GM12892 (cell line): ENCODE data around the gene DISP2.
A peak's percentile ranks its signal among the peaks of the same experiment; 100 is the strongest.

ENCODE experiments used
- DNase-seq: peaks from one replicate; pipeline ENCODE4 v3.0.0; 2011; ENCODE audit not compliant: insufficient read length
- FAIRE-seq: peaks from 2 replicates; lab custom pipeline; 2011; peaks lifted over from hg19 to GRCh38; lab: Jason Lieb, UNC
- POLR2A ChIP-seq: IDR thresholded peaks from 2 replicates; pipeline ENCODE4 v1.6.1; 2011; ENCODE audit warnings: low read depth, low read length, control low read depth
- POLR2AphosphoS5 ChIP-seq: IDR thresholded peaks from 2 replicates; pipeline ENCODE4 v1.6.1; 2011; ENCODE audit warnings: low read depth, low read length, control low read depth
- TAF1 ChIP-seq: IDR thresholded peaks from 2 replicates; pipeline ENCODE4 v1.6.1; 2011; ENCODE audit warnings: low read depth, mild to moderate bottlenecking, control low read depth, low read length, borderline replicate concordance

DISP2 gene

DNA sequence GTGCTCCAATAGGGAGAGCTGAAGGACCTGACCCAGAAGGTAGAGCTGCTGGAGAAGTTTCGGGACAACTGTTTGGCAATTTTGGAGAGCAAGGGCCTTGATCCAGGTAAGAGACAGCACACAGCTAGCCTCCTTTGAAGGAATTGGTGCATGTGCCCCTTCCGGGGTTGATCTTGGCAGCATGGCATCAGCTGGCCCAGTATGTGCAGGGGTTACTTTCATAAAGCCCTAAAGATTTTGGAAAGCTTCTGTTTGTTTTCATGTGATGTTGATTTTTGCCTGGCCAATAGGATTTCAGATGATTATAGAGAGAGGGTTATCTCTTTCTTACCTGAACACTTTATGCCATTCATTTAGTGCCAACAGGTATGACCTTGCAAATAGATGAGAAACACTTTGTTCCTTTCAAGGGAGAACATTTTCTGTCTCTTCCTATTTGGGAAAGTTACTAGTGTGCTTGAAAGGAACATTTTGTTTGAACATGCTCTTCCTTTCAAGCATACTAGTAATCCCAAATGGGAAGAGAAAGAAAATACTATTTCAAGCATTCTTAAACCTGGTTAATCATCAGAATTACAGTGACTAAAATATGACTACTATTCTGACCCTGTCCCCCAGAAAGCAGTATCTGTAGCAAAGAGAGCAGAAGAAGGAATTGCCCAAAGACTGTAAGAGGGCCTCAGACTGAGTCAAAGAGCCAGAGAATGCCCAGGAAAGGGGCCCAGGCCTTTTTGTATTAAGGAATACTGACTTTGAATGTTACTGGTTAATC lies 32.0 kb downstream of the DISP2 start:
- FAIRE-seq = no peak
- no peak for TF ChIP-seq TAF1
- TF ChIP-seq POLR2A = no peak
- no peak for TF ChIP-seq POLR2AphosphoS5

GRCh38 chr15:40392986-40393948 lies 35.2 kb downstream of the DISP2 start:
- TF ChIP-seq TAF1 (no peak), POLR2A (no peak), POLR2AphosphoS5 (no peak)
- no peak for DNase-seq
- no peak for FAIRE-seq

More for the DNA sequence above, 32.0 kb downstream of the DISP2 start:
- DNase-seq = no peak

- no peak for TF ChIP-seq POLR2AphosphoS5
- no peak for TF ChIP-seq POLR2A
- no peak for TF ChIP-seq TAF1
- no peak for DNase-seq
- no peak for FAIRE-seq
These were observed 39.8 kb downstream of the DISP2 start for GRCh38 chr15:40397688-40398412.

DNA sequence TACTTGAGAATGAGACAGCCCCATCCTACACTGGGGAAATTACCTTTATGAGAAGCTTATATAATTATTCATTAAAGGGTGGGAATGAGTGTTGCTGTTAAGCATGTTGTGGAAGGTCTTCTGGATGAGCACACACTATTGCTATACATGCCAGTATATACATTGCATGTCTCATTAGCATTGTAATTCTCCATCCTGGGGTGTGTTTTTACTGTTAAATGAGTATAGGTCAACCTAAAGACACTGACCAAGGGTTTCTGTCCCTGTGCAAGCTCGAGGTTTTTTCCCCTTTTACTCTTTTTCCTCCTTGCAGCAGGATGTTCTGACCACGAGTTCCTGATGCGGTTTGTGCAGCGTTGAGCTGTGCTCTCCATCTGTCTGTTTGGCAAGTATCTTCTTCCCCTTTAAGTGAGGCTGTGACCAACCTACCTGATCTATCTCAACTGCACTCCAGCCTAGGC lies 40.4 kb downstream of the DISP2 start:
- TF ChIP-seq TAF1 = no peak
- TF ChIP-seq POLR2A = no peak
- no peak for TF ChIP-seq POLR2AphosphoS5
- DNase-seq = no peak
- FAIRE-seq = peak; percentile 79

DNA sequence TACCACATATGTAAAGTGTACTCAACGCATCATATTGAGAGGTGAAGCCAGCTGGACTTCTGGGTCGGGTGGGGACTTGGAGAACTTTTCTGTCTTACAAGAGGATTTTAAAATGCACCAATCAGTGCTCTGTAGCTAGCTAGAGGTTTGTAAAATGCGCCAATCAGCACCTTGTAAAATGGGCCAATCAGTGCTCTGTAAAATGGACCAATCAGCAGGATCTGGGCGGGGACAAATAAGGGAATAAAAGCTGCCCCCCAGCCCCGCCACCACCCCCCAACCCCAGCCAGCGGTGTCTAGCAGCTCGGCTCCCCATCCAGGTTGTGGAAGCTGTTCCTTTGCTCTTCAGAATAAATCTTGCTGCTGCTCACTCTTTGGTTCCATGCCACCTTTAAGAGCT lies 41.4 kb downstream of the DISP2 start:
- DNase-seq (no peak), FAIRE-seq (no peak)
- no peak for TF ChIP-seq POLR2A
- TF ChIP-seq POLR2AphosphoS5 = no peak
- no peak for TF ChIP-seq TAF1

DNA sequence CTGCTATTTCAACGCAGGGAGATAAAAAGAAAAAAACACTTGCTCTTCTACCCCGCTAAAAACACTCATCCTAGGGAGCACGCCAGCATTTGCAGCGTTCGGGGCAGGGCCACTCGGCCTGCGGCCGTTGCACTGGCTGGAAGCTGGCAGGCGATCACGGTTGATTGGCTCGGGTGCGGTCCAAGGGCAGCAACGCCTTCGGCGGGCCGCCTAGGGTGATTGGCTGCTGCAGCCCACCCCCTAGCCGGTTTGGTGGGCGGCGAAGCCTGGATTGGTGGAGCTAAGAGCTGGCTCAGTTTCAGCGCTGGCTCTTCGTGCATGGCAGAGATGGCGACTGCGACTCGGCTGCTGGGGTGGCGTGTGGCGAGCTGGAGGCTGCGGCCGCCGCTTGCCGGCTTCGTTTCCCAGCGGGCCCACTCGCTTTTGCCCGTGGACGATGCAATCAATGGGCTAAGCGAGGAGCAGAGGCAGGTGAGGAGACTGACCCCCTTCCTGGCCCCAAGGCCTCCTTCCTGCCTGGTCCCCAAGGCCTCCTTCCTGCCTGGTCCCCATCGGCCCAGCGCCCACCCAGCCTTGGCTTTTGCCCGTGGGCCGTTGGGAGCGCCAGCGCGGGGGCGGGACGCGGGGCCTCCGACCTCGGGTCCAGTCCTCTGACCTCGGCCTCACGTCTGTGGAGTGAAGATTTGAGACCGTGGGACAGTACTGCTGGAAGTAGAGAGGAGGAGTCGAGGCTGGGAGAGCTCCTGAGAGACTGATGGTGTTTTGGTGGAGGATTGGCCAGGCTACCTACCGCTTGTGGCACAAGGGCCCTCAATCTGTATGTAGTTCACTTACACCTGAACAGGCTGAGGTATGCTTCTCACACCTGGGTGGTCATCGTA lies 47.7 kb downstream of the DISP2 start, which contains the start of gene IVD:
IVD (plus strand) TSS at position 295 of the 881 bp plus-strand sequence; CDS start at position 328, 33 bp downstream.
- peak; percentile 98 for DNase-seq
- FAIRE-seq = peak; percentile 100
- TF ChIP-seq POLR2A = peak; percentile 86
- peak; percentile 74; the same call in 1 of the 2 replicates for TF ChIP-seq POLR2AphosphoS5
- TF ChIP-seq TAF1 = peak; percentile 79

DNA sequence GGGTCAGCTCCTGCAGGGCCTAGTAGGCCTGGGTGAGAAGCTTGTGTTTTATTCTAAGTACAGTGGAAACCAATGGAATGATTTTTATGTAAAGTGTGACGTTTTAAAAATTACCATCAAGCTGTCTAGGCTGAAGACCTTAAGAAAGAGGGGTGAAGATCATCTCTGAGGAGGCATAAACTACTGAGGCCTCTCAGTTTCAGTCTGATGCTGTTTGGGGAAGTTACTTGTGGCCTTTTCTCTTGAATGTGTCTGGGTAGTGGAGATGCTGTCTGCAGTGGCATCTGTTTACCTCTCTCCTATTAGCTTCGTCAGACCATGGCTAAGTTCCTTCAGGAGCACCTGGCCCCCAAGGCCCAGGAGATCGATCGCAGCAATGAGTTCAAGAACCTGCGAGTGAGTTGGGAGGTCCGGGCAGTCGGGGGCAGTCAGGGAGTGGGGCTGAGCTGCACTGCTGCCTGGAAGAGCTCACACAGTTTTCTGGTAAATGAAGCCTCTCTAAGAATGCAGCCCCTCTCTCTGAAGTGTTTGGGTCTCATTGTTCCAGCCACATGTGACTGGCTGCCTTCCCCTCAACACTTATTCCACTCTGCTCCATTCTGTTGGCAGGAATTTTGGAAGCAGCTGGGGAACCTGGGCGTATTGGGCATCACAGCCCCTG lies 49.4 kb downstream of the DISP2 start:
- DNase-seq = peak; percentile 50
- TF ChIP-seq TAF1 (no peak), POLR2A (no peak), POLR2AphosphoS5 (no peak)
- peak; percentile 95 for FAIRE-seq

- DNase-seq = peak; percentile 55
- FAIRE-seq = peak; percentile 57
- TF ChIP-seq TAF1 = no peak
- no peak for TF ChIP-seq POLR2AphosphoS5
- TF ChIP-seq POLR2A = no peak
These were observed 51.3 kb downstream of the DISP2 start for GRCh38 chr15:40409366-40409765.

DNA sequence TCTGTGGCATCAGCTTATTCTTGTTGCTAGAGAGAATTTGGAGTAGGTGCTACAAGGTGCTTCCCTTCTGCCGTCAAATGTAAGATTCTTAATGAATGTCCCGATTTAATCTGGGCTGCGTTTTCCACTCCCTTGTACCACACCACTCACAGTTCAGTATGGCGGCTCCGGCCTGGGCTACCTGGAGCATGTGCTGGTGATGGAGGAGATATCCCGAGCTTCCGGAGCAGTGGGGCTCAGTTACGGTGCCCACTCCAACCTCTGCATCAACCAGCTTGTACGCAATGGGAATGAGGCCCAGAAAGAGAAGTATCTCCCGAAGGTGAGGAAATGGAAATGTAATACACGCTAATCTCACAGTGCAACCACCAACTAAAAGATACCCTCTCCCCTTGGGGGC lies 52.5 kb downstream of the DISP2 start:
- DNase-seq (no peak), FAIRE-seq (no peak)
- TF ChIP-seq POLR2A (no peak), TAF1 (no peak), POLR2AphosphoS5 (no peak)
